Stimulated activated naive CD8-positive, alpha-beta T cell treated with anti-CD3 and anti-CD28 coated beads, Interleukin-15, Interleukin-2, amounts not matched to agents 100 ng/mL and 50 ng/mL, for 24 hours (primary cell): ENCODE measurements around the gene HMBS.
A peak's percentile ranks its signal among the peaks of the same experiment; 100 is the strongest.
"Not testable (repeated sequence)": the region's sequence is repeated elsewhere in the genome, so short reads cannot be mapped to it uniquely, and the experiment has no call there.

Experiments used
- H3K27ac Mint-ChIP-seq: one replicate; pipeline ENCODE4 v1.8.0; 2021; ENCODE audit warnings: mild to moderate bottlenecking, mixed read lengths
- H3K27me3 Mint-ChIP-seq: one replicate; pipeline ENCODE4 v1.8.0; 2021; ENCODE audit warnings: mixed read lengths
- H3K36me3 Mint-ChIP-seq: one replicate; pipeline ENCODE4 v1.8.0; 2021; ENCODE audit warnings: low read depth, mixed read lengths
- H3K4me1 Mint-ChIP-seq: one replicate; pipeline ENCODE4 v1.8.0; 2021; ENCODE audit warnings: low read depth, mixed read lengths
- H3K4me3 Mint-ChIP-seq: one replicate; pipeline ENCODE4 v1.8.0; 2021; ENCODE audit warnings: mild to moderate bottlenecking, mixed read lengths
- H3K9me3 Mint-ChIP-seq: one replicate; pipeline ENCODE4 v1.8.0; 2021; ENCODE audit warnings: mixed read lengths

HMBS gene

GRCh38 chr11:119084663-119085436 lies at the start of gene HMBS:
Gene HMBS, plus strand, starts transcription at chr11:119084881. Its CDS starts 153 bp downstream, at chr11:119085034.
- H3K27me3 Mint-ChIP-seq, result no peaks in the 10 kb centered on the region
- H3K27ac Mint-ChIP-seq, result peak within 1 kb of the TSS; percentile 96
- H3K36me3 Mint-ChIP-seq, result peaks cover 20% of the 10 kb centered on the region
- peak within 1 kb of the TSS; percentile 98 for H3K4me3 Mint-ChIP-seq
- H3K9me3 Mint-ChIP-seq, result no peaks in the 10 kb centered on the region
- H3K4me1 Mint-ChIP-seq, result peaks cover 30% of the 10 kb centered on the region

- H3K27ac Mint-ChIP-seq, result no peak overlapping the region
Measured at GRCh38 chr11:119038884-119039283, 45.8 kb upstream of the HMBS start.

GRCh38 chr11:119039471-119039870 lies 45.2 kb upstream of the HMBS start:
- H3K4me1 Mint-ChIP-seq, H3K9me3 Mint-ChIP-seq, H3K27ac Mint-ChIP-seq, H3K4me3 Mint-ChIP-seq, H3K27me3 Mint-ChIP-seq, H3K36me3 Mint-ChIP-seq: not testable (repeated sequence)

More at GRCh38 chr11:119038884-119039283, 45.8 kb upstream of the HMBS start:
- Mint-ChIP-seq H3K36me3 (peaks cover under 1% of the 10 kb centered on the region), H3K9me3 (no peaks in the 10 kb centered on the region), H3K27me3 (no peaks in the 10 kb centered on the region), H3K4me3 (no peak overlapping the region), H3K4me1 (peaks cover 9% of the 10 kb centered on the region)

GRCh38 chr11:119041821-119042514 lies 42.7 kb upstream of the HMBS start:
- peak overlapping the region; percentile 67 for H3K27ac Mint-ChIP-seq
- H3K27me3 Mint-ChIP-seq, result no peaks in the 10 kb centered on the region
- H3K4me1 Mint-ChIP-seq, result peaks cover 9% of the 10 kb centered on the region
- H3K36me3 Mint-ChIP-seq, result peaks cover 28% of the 10 kb centered on the region
- H3K4me3 Mint-ChIP-seq, result no peak overlapping the region
- no peaks in the 10 kb centered on the region for H3K9me3 Mint-ChIP-seq

- Mint-ChIP-seq H3K27me3 (no peaks in the 10 kb centered on the region), H3K36me3 (peaks cover 36% of the 10 kb centered on the region), H3K4me1 (peaks cover 9% of the 10 kb centered on the region), H3K9me3 (no peaks in the 10 kb centered on the region), H3K4me3 (no peak overlapping the region), H3K27ac (no peak overlapping the region)
Measured at GRCh38 chr11:119042927-119043326, 41.8 kb upstream of the HMBS start.

GRCh38 chr11:119044708-119045107 lies 40.0 kb upstream of the HMBS start:
- Mint-ChIP-seq H3K36me3 (peaks cover 53% of the 10 kb centered on the region), H3K27ac (no peak overlapping the region), H3K9me3 (no peaks in the 10 kb centered on the region), H3K4me1 (peaks cover 9% of the 10 kb centered on the region), H3K27me3 (no peaks in the 10 kb centered on the region), H3K4me3 (no peak overlapping the region)

- H3K9me3 Mint-ChIP-seq, result no peaks in the 10 kb centered on the region
- no peak overlapping the region for H3K4me3 Mint-ChIP-seq
- peaks cover 69% of the 10 kb centered on the region for H3K36me3 Mint-ChIP-seq
- no peak overlapping the region for H3K27ac Mint-ChIP-seq
- H3K27me3 Mint-ChIP-seq, result no peaks in the 10 kb centered on the region
- H3K4me1 Mint-ChIP-seq, result peaks cover 11% of the 10 kb centered on the region
Measured at GRCh38 chr11:119046489-119046888, 38.2 kb upstream of the HMBS start.

GRCh38 chr11:119047205-119047604 lies 37.5 kb upstream of the HMBS start:
- Mint-ChIP-seq H3K36me3 (peaks cover 73% of the 10 kb centered on the region), H3K9me3 (no peaks in the 10 kb centered on the region), H3K4me3 (no peak overlapping the region), H3K27ac (no peak overlapping the region), H3K4me1 (peaks cover 12% of the 10 kb centered on the region), H3K27me3 (no peaks in the 10 kb centered on the region)

GRCh38 chr11:119048644-119049043 lies 36.0 kb upstream of the HMBS start:
- H3K27me3 Mint-ChIP-seq, result no peaks in the 10 kb centered on the region
- H3K4me1 Mint-ChIP-seq, result peaks cover 22% of the 10 kb centered on the region
- no peak overlapping the region for H3K4me3 Mint-ChIP-seq
- H3K9me3 Mint-ChIP-seq, result no peaks in the 10 kb centered on the region
- H3K27ac Mint-ChIP-seq, result no peak overlapping the region
- H3K36me3 Mint-ChIP-seq, result peaks cover 86% of the 10 kb centered on the region

GRCh38 chr11:119049081-119049480 lies 35.6 kb upstream of the HMBS start:
- H3K36me3 Mint-ChIP-seq, result peaks cover 88% of the 10 kb centered on the region
- H3K4me1 Mint-ChIP-seq, result peaks cover 22% of the 10 kb centered on the region
- no peaks in the 10 kb centered on the region for H3K27me3 Mint-ChIP-seq
- no peak overlapping the region for H3K4me3 Mint-ChIP-seq
- no peaks in the 10 kb centered on the region for H3K9me3 Mint-ChIP-seq
- no peak overlapping the region for H3K27ac Mint-ChIP-seq

GRCh38 chr11:119051440-119052162 lies 33.1 kb upstream of the HMBS start:
- H3K36me3 Mint-ChIP-seq, result peaks cover 86% of the 10 kb centered on the region
- peaks cover 38% of the 10 kb centered on the region for H3K4me1 Mint-ChIP-seq

GRCh38 chr11:119052163-119052814 lies 32.4 kb upstream of the HMBS start:
- Mint-ChIP-seq H3K4me3 (no peak overlapping the region), H3K4me1 (peaks cover 38% of the 10 kb centered on the region), H3K9me3 (no peaks in the 10 kb centered on the region), H3K27me3 (no peaks in the 10 kb centered on the region), H3K27ac (peak overlapping the region; percentile 69), H3K36me3 (peaks cover 80% of the 10 kb centered on the region)

More at GRCh38 chr11:119051440-119052162, 33.1 kb upstream of the HMBS start:
- Mint-ChIP-seq H3K27ac (peak overlapping the region; percentile 69), H3K9me3 (no peaks in the 10 kb centered on the region), H3K4me3 (no peak overlapping the region), H3K27me3 (no peaks in the 10 kb centered on the region)

- no peak overlapping the region for H3K27ac Mint-ChIP-seq
- H3K9me3 Mint-ChIP-seq, result no peaks in the 10 kb centered on the region
- no peaks in the 10 kb centered on the region for H3K27me3 Mint-ChIP-seq
- H3K36me3 Mint-ChIP-seq, result peaks cover 66% of the 10 kb centered on the region
- H3K4me1 Mint-ChIP-seq, result peaks cover 50% of the 10 kb centered on the region
- H3K4me3 Mint-ChIP-seq, result peak overlapping the region; percentile 12
Measured at GRCh38 chr11:119054418-119054817, 30.3 kb upstream of the HMBS start.

GRCh38 chr11:119055901-119056300 lies 28.8 kb upstream of the HMBS start:
- Mint-ChIP-seq H3K36me3 (peaks cover 56% of the 10 kb centered on the region), H3K9me3 (no peaks in the 10 kb centered on the region), H3K27ac (peak overlapping the region; percentile 83)

More at GRCh38 chr11:119055901-119056300, 28.8 kb upstream of the HMBS start:
- Mint-ChIP-seq H3K4me3 (peak overlapping the region; percentile 95), H3K4me1 (peaks cover 50% of the 10 kb centered on the region), H3K27me3 (no peaks in the 10 kb centered on the region)
